Fibroblast of lung (primary cell): ENCODE measurements around the gene CBR3.

Source experiments
- EZH2 ChIP-seq: IDR thresholded peaks from 2 replicates; pipeline ENCODE4 v1.5.1; 2012; ENCODE audit warnings: low read length, control low read depth, mild to moderate bottlenecking; ENCODE audit errors: missing control alignments
- TF ChIP-seq, protein P1 (sequence below), 2 donors: IDR thresholded peaks in 1 of 2; conservative IDR thresholded peaks in 1 of 2; 1 replicate in 1 of 2; 2 replicates in 1 of 2; pipeline ENCODE4 v1.5.1; 2011 to 2012; ENCODE audit warnings: low read length in 2 of 2, control low read depth in 1 of 2, inconsistent platforms in 1 of 2, low read depth in 1 of 2, mild to moderate bottlenecking in 1 of 2

DNA sequence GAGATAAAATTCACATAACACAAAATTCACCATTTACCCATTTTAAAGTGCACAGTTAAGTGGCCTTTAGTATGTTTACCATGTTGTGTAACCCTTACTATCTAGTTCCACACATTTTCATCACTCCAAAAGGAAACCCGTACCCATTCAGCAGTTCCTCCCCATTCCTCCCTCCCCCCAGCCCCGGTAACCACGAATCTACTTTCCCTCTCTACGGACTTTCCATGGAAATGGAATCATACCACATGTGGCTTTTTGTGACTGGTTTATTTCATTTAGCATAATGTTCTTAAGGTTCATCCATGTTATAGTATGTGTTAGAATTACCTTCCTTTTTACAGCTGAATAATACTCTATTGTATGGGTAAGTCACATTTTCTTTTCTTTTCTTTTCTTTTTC, 32.7 kb downstream of the CBR3 start:
- TF ChIP-seq, protein P1, sequence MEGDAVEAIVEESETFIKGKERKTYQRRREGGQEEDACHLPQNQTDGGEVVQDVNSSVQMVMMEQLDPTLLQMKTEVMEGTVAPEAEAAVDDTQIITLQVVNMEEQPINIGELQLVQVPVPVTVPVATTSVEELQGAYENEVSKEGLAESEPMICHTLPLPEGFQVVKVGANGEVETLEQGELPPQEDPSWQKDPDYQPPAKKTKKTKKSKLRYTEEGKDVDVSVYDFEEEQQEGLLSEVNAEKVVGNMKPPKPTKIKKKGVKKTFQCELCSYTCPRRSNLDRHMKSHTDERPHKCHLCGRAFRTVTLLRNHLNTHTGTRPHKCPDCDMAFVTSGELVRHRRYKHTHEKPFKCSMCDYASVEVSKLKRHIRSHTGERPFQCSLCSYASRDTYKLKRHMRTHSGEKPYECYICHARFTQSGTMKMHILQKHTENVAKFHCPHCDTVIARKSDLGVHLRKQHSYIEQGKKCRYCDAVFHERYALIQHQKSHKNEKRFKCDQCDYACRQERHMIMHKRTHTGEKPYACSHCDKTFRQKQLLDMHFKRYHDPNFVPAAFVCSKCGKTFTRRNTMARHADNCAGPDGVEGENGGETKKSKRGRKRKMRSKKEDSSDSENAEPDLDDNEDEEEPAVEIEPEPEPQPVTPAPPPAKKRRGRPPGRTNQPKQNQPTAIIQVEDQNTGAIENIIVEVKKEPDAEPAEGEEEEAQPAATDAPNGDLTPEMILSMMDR (conservative IDR thresholded peaks at IDR 0.05 in 1 of 2, IDR thresholded peaks at IDR 0.05 in 1 of 2; ENCODE audit: low read depth in 1 of 2, low read length in 2 of 2): no peak
- no peak for TF ChIP-seq EZH2
